HG02610 (cell line): ENCODE results near the gene GOLT1A.

ENCODE experiments used
- ATAC-seq: cut with Tn5 transposase; IDR thresholded peaks from one replicate; pipeline ENCODE4 v1.9.1; 2021; ENCODE audit warnings: mild to moderate bottlenecking, moderate library complexity; ENCODE audit not compliant: unreplicated experiment

The GOLT1A gene

DNA sequence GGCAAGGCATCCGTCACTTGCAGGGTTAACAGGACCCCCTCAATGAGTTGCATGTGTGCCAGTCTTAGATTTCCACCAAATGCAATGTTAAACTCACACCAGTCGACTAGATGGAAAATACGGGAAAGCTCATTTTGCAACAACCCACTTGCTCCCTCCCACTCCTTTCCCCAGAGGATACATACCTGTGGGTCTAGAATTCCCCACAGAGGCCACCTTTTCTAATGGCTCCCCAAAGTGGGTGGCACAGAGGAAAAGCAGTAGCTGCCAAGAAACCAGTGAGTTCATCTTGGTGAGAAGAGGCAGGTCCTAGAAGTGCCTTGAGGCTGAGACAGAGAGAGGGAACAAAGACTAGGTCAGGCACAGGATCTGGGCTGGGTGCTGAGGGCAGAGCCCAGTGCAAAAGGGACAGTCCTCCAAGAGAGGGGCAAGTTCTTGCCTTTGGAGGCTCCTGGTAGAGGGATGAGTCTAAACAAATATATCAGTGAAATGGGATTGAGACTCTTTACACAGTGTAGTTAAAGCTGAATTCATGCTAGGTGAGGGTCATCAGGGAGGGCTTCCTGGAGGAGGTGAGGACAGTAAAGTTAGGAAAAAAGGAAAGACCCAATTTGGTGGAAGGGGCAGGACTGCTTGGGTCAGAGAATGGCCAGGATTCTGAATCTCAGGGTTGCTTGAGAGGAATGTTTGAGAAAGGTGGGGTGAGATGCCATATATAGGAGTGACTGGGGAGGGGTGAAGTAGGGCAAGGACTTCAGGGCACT is 21.0 kb downstream of the GOLT1A start:
- no peak for ATAC-seq

DNA sequence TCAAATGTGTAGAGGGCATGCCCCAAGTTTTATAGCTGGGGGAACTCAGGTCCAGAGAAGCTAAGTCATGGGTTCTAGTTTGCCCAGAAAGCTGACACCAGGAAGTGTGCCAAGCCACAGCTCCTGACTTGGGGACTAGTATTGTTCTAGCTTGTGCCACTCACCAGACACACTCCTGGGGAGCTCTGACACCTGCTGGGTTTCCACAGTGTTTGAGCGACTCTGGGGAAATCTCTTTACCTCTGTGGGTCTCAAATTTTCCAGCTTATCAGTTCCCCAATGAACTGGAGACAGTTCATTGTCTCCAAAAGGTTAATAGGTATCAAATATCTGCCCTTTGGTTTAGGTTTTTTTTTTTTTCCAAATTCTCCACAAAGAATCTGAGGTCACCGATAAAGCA is 21.7 kb downstream of the GOLT1A start:
- no peak for ATAC-seq

DNA sequence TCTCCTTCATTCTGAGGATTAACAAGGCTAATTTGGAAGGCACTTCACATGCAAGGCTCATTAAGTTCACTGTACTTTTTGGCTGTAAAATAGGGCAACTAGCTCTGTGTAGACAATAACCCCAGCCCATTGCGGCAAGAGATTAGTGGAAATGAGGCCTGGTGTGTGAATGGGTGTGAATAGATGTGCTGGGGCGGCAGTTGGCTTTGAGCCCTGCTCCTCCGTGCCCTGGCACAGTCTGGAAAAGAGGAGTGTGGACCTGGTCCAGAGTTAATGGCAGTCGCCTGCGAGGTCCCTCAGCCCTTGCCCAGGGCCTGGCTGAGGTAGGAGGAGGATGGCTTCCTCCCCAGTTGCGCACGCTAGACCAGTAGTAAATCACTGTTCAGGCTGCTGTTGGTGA is 22.3 kb downstream of the GOLT1A start:
- ATAC-seq = no peak

DNA sequence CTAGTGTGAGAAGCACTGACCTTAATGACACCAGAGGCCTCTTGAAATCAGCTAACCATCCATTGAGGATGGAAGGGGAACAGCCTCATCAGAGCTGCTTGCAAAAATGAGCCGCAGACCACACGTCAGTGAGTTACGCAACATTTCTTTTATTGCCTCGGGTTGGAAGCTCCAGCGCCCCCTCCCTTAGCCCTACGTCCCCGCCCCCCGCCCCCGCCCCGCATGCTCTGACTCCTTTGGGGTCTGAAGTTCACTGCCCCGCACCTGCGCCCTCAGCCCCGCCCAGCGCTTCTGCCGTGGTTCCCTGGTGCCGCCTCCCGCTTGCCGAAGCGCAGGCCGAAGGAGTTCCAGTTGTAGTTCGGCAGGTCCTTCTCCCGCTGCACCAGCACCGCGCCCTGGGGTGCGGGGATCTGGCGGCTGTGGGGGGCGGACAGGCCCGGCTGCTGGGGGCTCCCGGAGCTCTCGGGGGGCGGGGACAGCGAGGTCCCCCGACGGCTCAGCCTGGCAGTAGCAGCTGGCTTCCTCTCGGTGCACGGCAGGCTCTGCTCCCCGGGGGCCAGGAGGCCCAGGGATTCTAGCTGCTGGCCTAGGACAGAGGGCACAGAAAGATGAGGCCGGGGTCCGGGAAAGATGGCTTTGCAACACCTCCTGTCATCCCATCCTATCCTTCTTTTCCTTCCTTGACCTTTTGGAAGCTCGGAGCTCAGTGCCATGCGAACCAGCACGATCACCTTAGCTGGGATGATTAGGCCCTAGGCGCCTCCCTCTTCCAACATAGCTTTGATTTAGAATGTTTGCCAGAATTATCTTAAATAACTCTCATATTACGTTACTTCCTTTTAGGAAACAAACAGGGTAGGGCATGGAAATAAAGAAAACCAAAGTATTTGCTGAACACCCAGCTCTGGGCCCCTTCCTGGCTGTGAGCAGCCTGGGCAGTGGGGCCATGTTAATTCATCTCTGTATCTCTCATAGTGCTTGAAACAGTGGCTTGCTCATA is 23.3 kb downstream of the GOLT1A start:
- ATAC-seq = no peak

DNA sequence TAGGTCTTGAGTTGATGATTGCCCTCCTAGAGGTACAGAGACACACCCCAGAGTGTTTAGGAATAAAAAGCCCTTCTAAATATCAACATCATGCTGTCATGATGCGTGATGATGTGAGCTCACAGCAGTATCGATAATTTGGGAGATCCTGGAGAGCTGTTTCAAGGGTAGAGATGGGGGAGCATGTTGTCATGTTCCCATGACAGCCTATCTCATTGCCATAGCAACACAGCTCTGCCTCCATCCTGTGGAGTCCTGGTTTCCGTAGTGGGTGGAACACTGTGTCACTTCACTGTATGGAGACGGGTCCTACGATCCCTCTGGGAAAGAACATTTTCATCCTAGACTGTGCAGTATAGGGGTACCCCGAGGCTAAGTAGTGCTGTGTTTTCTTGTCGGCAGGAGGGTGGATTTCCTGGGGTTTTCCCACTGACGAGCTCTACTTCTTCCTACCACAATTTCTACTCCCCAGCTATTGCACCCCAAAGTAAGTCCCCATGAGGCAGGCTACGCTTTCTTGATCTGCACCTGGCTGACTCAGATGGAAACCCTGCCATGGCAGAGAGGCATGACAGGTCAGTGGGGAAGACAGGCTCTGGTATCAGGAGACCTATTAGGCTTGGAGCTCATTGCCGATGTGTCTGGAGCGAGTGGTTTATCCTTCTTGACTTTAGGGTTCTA is 24.7 kb downstream of the GOLT1A start:
- ATAC-seq = no peak

DNA sequence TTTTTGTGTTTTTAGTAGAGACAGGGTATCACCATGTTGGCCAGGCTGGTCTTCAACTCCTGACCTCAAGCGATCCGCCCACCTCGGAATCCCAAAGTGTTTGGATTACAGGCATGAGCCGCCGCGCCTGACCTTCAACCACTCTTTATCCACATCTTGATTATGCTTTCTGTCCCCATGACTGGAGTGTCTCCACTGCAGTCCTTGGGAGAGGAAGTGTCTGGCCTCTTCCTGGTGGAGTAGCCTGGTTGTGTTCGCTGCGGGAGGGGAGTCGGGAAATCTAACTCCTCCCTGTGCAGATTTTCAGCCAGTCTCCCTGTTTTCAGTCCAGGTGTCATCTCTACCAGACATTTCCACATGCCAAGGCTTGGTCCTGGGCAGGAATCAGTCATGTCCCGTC is 27.2 kb downstream of the GOLT1A start:
- ATAC-seq = no peak

DNA sequence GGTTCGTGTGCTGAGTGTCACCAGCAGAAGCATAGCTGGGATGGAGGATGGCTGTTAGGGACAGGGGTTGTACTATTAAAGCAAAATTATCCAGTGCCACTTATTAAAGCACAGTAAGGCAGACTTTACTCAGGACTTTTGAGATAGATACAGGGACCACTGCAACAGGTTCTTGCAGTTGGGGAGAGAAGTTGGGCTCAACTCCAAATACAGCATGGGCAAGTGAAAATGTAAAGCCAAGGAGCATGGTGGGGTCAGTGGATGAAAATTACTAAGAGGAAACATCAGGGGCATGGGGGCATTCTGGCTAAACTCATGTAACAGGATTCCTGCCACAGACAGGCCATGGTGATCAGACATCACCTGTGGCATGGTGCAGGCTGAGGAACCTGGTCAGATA is 32.7 kb downstream of the GOLT1A start:
- no peak for ATAC-seq

DNA sequence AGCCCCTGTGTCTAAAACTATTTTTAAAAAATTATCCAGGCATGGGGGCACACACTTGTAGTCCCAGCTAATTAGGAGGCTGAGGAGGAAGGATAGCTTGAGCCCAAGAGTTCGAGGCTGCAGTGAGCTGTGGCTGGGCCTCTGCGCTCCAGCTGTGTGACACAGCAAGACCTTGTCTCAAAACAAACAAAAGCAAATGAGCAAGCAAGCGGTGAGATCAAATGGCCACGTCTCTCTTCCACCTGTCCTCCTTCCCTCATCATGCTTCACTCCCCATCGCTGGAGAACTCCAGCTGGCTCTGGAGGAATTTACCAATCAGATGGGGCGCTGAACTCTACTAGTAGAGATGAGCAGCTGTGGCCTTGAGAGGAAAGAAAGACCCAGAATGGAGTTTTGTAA is 33.7 kb downstream of the GOLT1A start:
- ATAC-seq = no peak

DNA sequence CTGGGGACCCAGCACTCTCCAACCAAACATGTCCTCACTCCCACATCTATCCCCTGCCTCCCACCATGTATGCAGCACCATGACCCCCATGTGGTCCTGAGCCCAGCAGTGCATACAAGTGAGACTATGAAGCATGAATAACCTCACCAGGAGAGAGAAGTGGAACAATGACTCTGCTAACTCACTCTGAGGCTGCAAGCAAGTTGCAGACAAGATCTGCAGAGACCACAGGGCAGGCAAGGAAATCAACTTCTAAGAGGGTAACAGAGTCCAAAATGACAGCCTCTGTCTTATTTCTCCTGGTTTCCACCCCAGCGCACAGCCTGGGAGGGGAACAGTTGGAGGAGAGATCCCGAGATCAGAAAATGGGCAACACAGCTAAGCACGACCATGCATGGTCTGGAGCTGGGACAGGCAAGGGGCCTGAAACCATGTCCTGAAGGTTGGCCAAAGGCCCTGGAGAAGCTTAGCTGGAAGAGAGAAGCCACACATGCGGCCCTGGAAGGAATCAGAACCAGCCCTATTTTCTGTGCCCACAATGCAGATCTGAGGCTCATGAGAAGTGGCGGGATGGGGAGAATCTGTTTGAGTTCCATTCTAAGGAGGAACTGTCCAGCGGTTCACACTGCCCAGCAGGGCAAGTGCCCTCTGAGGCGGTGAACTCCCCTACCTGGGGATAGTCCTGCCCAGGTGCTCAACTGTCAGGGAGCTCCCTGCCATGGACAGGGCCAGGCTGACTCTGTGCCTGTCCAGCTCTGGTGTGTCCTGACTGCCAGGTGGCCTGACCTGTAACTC is 35.1 kb downstream of the GOLT1A start:
- no peak for ATAC-seq

DNA sequence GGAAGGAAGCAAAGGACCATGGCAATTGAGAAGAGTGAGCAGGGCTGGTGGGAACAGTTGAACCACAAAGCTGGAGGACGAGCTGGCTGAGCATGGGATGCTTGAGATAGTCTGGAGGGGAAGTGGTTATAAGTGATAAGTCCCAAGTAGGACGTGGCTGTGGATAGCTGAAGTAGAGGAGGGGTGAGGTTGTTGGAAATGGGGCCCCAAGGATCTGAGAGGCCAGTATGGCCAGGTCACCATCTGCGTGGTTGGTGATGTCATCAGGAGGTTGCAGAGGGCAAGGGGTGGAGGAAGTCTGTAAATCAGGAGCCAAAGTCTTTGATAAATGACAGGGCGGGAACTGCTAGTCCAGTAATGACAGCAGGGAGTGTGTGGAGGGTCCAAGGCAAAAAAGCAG is 36.7 kb downstream of the GOLT1A start:
- no peak for ATAC-seq

DNA sequence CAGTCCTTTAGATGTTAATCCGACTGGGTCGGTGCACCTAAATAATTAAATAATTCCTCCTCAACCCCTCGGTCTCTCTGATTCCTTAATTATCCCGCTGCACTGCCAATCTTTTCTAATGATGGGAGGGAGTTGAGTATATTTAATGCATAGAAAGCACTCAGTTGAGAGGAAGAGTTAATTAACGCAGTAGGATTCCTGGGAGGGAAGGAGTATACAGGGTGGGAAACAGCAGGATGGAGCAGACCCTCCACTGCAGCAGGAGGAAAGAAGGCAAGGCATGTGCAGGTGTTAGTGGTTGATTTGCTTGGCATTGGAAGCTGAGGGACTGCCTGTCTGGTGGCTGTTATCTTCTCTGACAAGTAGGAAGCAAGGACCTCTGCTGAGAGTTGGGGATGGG is 37.7 kb downstream of the GOLT1A start:
- no peak for ATAC-seq

DNA sequence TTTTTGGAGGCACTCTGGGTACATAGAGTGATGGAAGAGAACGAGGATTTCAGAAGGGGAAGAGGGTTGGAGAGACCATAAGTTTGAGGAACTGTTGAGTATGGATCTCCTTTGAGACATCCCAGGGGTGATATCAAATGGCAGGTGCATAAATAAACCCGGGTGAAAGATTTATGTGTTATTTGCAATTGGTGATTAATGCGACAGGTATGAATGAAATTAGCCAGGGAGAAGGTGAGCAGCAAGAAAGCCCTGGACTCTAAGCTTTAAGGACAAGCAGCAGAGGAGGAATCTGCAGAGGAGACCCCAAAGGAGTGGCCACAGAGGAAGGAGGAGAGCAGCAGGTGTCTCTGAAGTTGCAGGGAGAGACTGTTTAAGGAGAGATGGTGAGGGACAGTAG is 38.8 kb downstream of the GOLT1A start:
- ATAC-seq = no peak

DNA sequence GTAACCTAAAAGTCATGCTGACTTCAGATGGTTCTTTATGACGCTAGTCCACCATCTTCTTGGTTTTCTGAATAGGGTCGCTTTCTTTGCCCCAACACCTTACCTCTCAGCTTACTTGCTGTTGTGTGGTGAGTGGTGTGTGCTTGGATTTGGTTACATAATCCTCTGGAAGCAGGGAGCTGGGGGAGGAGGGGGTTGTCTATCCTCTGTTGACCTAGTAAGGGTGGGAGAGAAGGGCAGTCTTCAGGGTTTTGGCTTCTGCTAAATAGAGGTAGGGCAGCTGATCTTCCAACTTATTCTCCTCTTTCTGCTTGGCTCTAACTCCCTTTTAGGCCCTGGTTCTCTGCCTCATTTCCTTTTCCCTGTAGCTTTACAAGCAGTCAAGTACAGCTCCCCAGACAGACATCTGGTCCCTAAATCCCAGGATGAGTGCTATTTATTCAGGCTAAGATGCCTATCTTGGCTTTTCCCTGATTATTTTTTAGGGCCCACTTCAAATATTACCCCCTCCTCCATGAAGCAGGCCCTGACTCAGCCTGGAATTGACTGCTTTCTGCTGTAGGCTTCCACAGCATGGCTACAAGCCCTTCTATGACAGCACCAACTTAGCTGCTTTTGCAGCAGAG is 41.3 kb downstream of the GOLT1A start:
- no peak for ATAC-seq

DNA sequence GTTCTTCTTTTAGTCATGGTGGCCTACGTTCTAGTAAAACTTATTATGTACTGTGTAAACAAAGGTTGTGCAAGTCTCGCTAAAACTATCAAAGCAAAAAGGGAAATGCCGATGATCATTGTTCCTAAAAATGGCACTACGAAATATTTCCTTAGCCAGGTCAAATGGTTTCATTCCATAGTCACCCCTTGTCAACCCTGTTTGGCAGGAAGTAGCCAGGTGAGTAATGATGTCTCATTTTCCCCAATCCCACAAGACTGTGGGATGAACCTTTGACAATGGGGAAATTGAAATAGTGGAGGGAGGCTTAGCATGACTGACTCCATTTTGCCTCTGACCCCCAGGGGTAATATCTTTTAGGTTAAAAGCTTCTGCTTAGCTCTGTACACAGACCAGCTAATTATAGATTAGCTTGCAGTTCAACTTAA is 42.0 kb downstream of the GOLT1A start:
- no peak for ATAC-seq

DNA sequence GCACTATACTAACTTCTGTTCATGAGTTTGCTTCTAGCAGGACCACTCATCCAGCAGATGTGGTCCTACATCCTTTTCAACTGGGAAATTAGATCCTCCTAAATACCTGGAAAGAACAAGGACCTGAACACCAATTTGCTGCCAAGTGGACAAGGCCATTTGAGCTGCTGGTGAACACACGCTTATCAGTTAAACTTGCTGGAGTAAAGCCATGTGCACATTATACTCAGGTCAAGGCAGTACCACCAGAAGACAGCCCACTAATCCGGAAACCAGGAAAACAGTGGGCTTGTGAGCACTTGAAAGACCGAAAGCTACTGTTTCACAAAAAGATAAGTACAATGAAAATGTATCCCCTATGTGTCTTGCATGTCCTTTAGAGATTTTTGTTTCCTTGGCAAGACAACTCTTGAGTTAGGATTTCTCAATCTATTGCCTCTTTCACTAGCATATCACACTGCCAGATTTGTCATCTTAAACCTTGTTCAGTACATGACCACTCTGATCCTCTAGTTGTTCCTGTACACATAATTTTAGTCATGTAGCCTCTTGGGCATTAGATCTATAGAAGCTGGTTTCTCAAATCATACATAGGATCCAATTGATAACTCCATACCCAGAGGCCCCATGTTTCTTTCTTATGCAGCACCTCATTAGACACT is 43.2 kb downstream of the GOLT1A start:
- no peak for ATAC-seq

DNA sequence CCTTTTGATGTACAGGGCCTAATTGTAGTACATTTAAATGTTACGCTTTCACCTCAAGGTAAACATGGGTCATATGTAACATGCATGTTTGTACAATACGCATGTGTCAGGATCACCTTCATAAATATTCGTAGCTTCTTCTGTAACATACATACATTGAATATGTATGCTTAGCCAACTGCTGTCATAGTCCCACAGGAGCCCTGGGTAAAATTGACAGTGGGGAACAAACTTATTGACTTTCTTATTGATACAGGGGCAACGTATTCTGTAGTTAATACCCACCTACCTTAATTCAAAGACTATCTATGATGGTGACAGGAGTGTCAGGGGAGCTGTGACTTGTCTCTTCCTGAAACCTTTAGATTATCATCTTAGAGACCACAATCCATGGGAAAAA is 43.9 kb downstream of the GOLT1A start:
- ATAC-seq = no peak

DNA sequence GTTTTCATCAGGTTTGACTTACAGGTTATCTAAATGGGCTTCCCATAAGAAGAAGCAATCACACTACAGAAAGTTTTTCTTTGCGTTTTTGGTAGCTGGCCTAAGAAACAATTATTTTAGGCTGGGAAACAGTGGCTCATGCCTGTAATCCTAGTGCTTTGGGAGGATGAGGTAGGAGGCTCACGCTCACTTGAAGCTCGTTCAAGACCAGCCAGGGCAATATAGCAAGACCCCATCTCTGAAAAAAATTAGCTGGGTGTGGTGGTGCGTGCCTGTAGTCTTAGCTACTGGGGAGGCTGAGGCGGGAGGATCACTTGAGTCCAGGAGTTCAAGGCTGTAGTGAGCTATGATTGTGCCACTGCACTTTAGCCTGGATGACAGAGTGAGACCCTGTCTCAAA is 46.1 kb downstream of the GOLT1A start:
- ATAC-seq = no peak

DNA sequence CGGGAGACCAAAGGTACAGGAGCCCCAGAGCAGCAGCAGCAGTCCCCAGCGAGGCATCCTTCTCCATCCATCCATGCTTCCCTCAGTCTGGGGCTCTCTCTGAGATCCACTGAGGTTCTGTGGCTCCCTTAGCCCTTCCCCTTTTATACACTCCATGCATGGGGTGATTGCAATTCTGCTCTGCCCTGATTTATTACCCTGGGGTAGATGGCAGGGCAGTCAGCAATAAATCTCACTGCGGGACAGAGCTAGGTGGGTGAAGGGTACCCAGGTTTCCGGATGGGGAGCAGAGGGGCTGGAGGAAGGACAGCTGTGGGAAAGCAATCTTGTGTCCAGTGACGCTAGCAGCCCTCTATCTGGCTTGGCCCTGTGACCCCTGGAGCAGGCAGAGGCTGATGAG is 47.6 kb downstream of the GOLT1A start, which contains the start of gene REN:
Gene REN, minus strand, starts transcription at position 119 of the 400 bp plus-strand sequence. Its CDS starts 44 bp downstream, at position 75.
- no peak for ATAC-seq

DNA sequence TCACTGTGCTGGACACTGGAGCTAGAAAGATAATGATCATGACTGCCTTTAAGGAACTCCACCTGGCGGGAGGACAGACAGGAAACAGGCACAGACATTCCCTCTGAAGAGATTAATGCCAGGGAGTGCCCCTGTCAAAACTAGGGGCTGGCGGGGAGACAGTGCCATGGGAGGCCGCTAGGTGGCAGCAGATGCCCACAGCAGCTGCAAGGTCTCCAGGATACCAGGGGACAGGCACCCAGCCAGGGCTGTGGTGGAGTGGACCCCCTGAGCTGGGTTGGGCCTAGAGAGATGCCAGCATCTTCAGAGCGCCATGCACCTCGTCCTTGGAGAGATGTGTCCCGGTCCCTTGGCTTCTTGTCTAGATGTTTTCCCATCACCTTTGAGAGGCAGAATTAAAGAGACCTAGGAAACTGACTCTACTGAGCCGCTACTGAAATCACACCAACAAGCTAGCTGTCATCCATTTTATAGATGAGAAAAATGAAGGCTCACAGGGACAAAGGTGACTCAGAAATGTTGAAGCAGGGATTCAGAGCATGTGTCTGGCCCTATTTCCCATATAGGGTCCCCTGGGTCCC is 51.2 kb downstream of the GOLT1A start:
- ATAC-seq = no peak
